Memory B cell (primary cell): ENCODE results near the gene PRKAR2B.
"Not testable (repeated sequence)": the region's sequence is repeated elsewhere in the genome, so short reads cannot be mapped to it uniquely, and the experiment has no call there.

ENCODE experiments used
- ATAC-seq: fragments of 150-1000 bp; cut with Tn5 transposase; 2 replicates; pipeline ENCODE4 v1.10.0; 2021; ENCODE audit warnings: low read depth, mild to moderate bottlenecking, moderate library complexity
- DNase-seq, 2 donors: peaks; one replicate each; pipeline ENCODE4 v3.0.0; 2022; ENCODE audit warnings: low spot score in 2 of 2
- H3K27ac Mint-ChIP-seq: one replicate; pipeline ENCODE4 v1.8.0; 2022; ENCODE audit warnings: mild to moderate bottlenecking, moderate library complexity, mixed read lengths
- H3K27me3 Mint-ChIP-seq: one replicate; pipeline ENCODE4 v1.8.0; 2022; ENCODE audit warnings: mixed read lengths
- H3K36me3 Mint-ChIP-seq: one replicate; pipeline ENCODE4 v1.8.0; 2022; ENCODE audit warnings: mild to moderate bottlenecking, mixed read lengths
- H3K4me1 Mint-ChIP-seq: one replicate; pipeline ENCODE4 v1.8.0; 2022; ENCODE audit warnings: mixed read lengths
- H3K4me3 Mint-ChIP-seq: one replicate; pipeline ENCODE4 v1.8.0; 2022; ENCODE audit warnings: mild to moderate bottlenecking, moderate library complexity, mixed read lengths
- H3K9me3 Mint-ChIP-seq: one replicate; pipeline ENCODE4 v1.8.0; 2022; ENCODE audit warnings: mixed read lengths

Gene PRKAR2B

GRCh38 chr7:107147464-107148393 is 103.2 kb downstream of the PRKAR2B start:
- H3K4me1 Mint-ChIP-seq, result no peaks in the 10 kb centered on the region
- no peaks in the 10 kb centered on the region for H3K36me3 Mint-ChIP-seq
- H3K27ac Mint-ChIP-seq, result no peak overlapping the region
- DNase-seq, result peak in 1 of 2 donors; percentile 30
- H3K4me3 Mint-ChIP-seq, result no peak overlapping the region
- H3K27me3 Mint-ChIP-seq, result no peaks in the 10 kb centered on the region
- H3K9me3 Mint-ChIP-seq, result no peaks in the 10 kb centered on the region
- ATAC-seq, result peak; percentile 87

GRCh38 chr7:107148721-107149120 is 104.2 kb downstream of the PRKAR2B start:
- H3K4me3 Mint-ChIP-seq, result no peak overlapping the region
- H3K27me3 Mint-ChIP-seq, result no peaks in the 10 kb centered on the region
- no peaks in the 10 kb centered on the region for H3K4me1 Mint-ChIP-seq
- H3K9me3 Mint-ChIP-seq, result no peaks in the 10 kb centered on the region
- no peak overlapping the region for H3K27ac Mint-ChIP-seq
- H3K36me3 Mint-ChIP-seq, result no peaks in the 10 kb centered on the region
- DNase-seq (no peak), ATAC-seq (no peak)

GRCh38 chr7:107149863-107150262 is 105.4 kb downstream of the PRKAR2B start:
- ATAC-seq (no peak), DNase-seq (no peak)
- H3K9me3 Mint-ChIP-seq, result no peaks in the 10 kb centered on the region
- no peak overlapping the region for H3K4me3 Mint-ChIP-seq
- peaks cover 2% of the 10 kb centered on the region for H3K27me3 Mint-ChIP-seq
- H3K36me3 Mint-ChIP-seq, result no peaks in the 10 kb centered on the region
- no peaks in the 10 kb centered on the region for H3K4me1 Mint-ChIP-seq
- no peak overlapping the region for H3K27ac Mint-ChIP-seq

GRCh38 chr7:107150375-107151073 is 106.0 kb downstream of the PRKAR2B start:
- Mint-ChIP-seq H3K4me3 (no peak overlapping the region), H3K4me1 (no peaks in the 10 kb centered on the region), H3K27ac (no peak overlapping the region), H3K9me3 (no peaks in the 10 kb centered on the region), H3K36me3 (no peaks in the 10 kb centered on the region), H3K27me3 (peaks cover 2% of the 10 kb centered on the region)
- DNase-seq, result peak; percentile 68 to 69
- peak; percentile 81 for ATAC-seq

- H3K4me1 Mint-ChIP-seq, result no peaks in the 10 kb centered on the region
- no peaks in the 10 kb centered on the region for H3K9me3 Mint-ChIP-seq
- no peaks in the 10 kb centered on the region for H3K36me3 Mint-ChIP-seq
- H3K27me3 Mint-ChIP-seq, result peaks cover 2% of the 10 kb centered on the region
- H3K27ac Mint-ChIP-seq, result no peak overlapping the region
- no peak overlapping the region for H3K4me3 Mint-ChIP-seq
- DNase-seq, result no peak
- ATAC-seq, result no peak
Observed at GRCh38 chr7:107151538-107151937, 107.0 kb downstream of the PRKAR2B start.

- no peak overlapping the region for H3K4me3 Mint-ChIP-seq
- ATAC-seq, result no peak
- no peaks in the 10 kb centered on the region for H3K36me3 Mint-ChIP-seq
- H3K27me3 Mint-ChIP-seq, result peaks cover 2% of the 10 kb centered on the region
- H3K27ac Mint-ChIP-seq, result no peak overlapping the region
- H3K9me3 Mint-ChIP-seq, result no peaks in the 10 kb centered on the region
- no peaks in the 10 kb centered on the region for H3K4me1 Mint-ChIP-seq
- DNase-seq, result no peak
Observed at GRCh38 chr7:107152011-107152410, 107.5 kb downstream of the PRKAR2B start.

GRCh38 chr7:107154826-107155225 is 110.3 kb downstream of the PRKAR2B start:
- Mint-ChIP-seq H3K27ac (no peak overlapping the region), H3K4me3 (no peak overlapping the region), H3K4me1 (no peaks in the 10 kb centered on the region), H3K27me3 (peaks cover 2% of the 10 kb centered on the region), H3K9me3 (no peaks in the 10 kb centered on the region), H3K36me3 (no peaks in the 10 kb centered on the region)
- no peak for DNase-seq
- ATAC-seq, result no peak

- H3K4me3 Mint-ChIP-seq, ATAC-seq: not testable (repeated sequence)
Observed at GRCh38 chr7:107155726-107156125, 111.2 kb downstream of the PRKAR2B start.

GRCh38 chr7:107157091-107157490 is 112.6 kb downstream of the PRKAR2B start:
- H3K4me3 Mint-ChIP-seq, result no peak overlapping the region
- H3K4me1 Mint-ChIP-seq, result no peaks in the 10 kb centered on the region
- H3K36me3 Mint-ChIP-seq, result no peaks in the 10 kb centered on the region
- no peak for DNase-seq
- no peak overlapping the region for H3K27ac Mint-ChIP-seq
- peaks cover 2% of the 10 kb centered on the region for H3K27me3 Mint-ChIP-seq
- H3K9me3 Mint-ChIP-seq, result no peaks in the 10 kb centered on the region
- no peak for ATAC-seq

More at GRCh38 chr7:107155726-107156125, 111.2 kb downstream of the PRKAR2B start:
- H3K27me3 Mint-ChIP-seq, H3K9me3 Mint-ChIP-seq, H3K4me1 Mint-ChIP-seq, DNase-seq, H3K27ac Mint-ChIP-seq, H3K36me3 Mint-ChIP-seq: not testable (repeated sequence)

- Mint-ChIP-seq H3K27ac (no peak overlapping the region), H3K4me1 (no peaks in the 10 kb centered on the region), H3K27me3 (peaks cover 2% of the 10 kb centered on the region), H3K4me3 (no peak overlapping the region), H3K9me3 (no peaks in the 10 kb centered on the region), H3K36me3 (no peaks in the 10 kb centered on the region)
- DNase-seq (no peak), ATAC-seq (no peak)
Observed at GRCh38 chr7:107158028-107158427, 113.5 kb downstream of the PRKAR2B start.

- no peak overlapping the region for H3K4me3 Mint-ChIP-seq
- H3K27me3 Mint-ChIP-seq, result peaks cover 2% of the 10 kb centered on the region
- H3K9me3 Mint-ChIP-seq, result no peaks in the 10 kb centered on the region
- H3K36me3 Mint-ChIP-seq, result no peaks in the 10 kb centered on the region
- DNase-seq (no peak), ATAC-seq (no peak)
- H3K27ac Mint-ChIP-seq, result no peak overlapping the region
- no peaks in the 10 kb centered on the region for H3K4me1 Mint-ChIP-seq
Observed at GRCh38 chr7:107160389-107160788, 115.9 kb downstream of the PRKAR2B start.

GRCh38 chr7:107161415-107161814 is 116.9 kb downstream of the PRKAR2B start:
- Mint-ChIP-seq H3K27ac (no peak overlapping the region), H3K36me3 (no peaks in the 10 kb centered on the region), H3K4me3 (no peak overlapping the region), H3K27me3 (peaks cover 3% of the 10 kb centered on the region), H3K9me3 (no peaks in the 10 kb centered on the region), H3K4me1 (no peaks in the 10 kb centered on the region)
- ATAC-seq, result no peak
- no peak for DNase-seq

- DNase-seq (no peak), ATAC-seq (no peak)
- no peak overlapping the region for H3K27ac Mint-ChIP-seq
- H3K9me3 Mint-ChIP-seq, result no peaks in the 10 kb centered on the region
- no peak overlapping the region for H3K4me3 Mint-ChIP-seq
- H3K36me3 Mint-ChIP-seq, result no peaks in the 10 kb centered on the region
- peaks cover 3% of the 10 kb centered on the region for H3K27me3 Mint-ChIP-seq
- no peaks in the 10 kb centered on the region for H3K4me1 Mint-ChIP-seq
Observed at GRCh38 chr7:107162475-107162874, 118.0 kb downstream of the PRKAR2B start.

GRCh38 chr7:107164092-107164491 is 119.6 kb downstream of the PRKAR2B start:
- DNase-seq (no peak), ATAC-seq (no peak)
- Mint-ChIP-seq H3K27me3 (peaks cover 3% of the 10 kb centered on the region), H3K27ac (no peak overlapping the region), H3K4me1 (peaks cover 5% of the 10 kb centered on the region), H3K36me3 (peaks cover 2% of the 10 kb centered on the region), H3K9me3 (no peaks in the 10 kb centered on the region), H3K4me3 (no peak overlapping the region)
